GM12875 (cell line): ENCODE data around the gene ATXN7L1.

ENCODE experiments used
- H3K4me3 ChIP-seq: one replicate; pipeline ENCODE4 v1.5.1; 2011; ENCODE audit warnings: low read depth, low read length, control low read depth
- CTCF ChIP-seq: IDR thresholded peaks from 2 replicates; pipeline ENCODE4 v1.5.1; 2011; ENCODE audit warnings: low read depth, mild to moderate bottlenecking, control low read depth, inconsistent platforms, low read length, moderate library complexity, borderline replicate concordance; ENCODE audit not compliant: insufficient read depth

Gene ATXN7L1

GRCh38 chr7:105654095-105654686, 222.2 kb downstream of the ATXN7L1 start:
- H3K4me3 ChIP-seq: no peak overlapping the region
- TF ChIP-seq CTCF: no peak

- TF ChIP-seq CTCF: no peak
- H3K4me3 ChIP-seq: no peak overlapping the region
Measured at GRCh38 chr7:105653441-105654005, 222.9 kb downstream of the ATXN7L1 start.

GRCh38 chr7:105652359-105652993, 223.9 kb downstream of the ATXN7L1 start:
- H3K4me3 ChIP-seq: no peak overlapping the region
- TF ChIP-seq CTCF: peak; percentile 96

- H3K4me3 ChIP-seq: no peak overlapping the region
- TF ChIP-seq CTCF: no peak
Measured at GRCh38 chr7:105651798-105652197, 224.6 kb downstream of the ATXN7L1 start.

- TF ChIP-seq CTCF: no peak
- H3K4me3 ChIP-seq: no peak overlapping the region
Measured at GRCh38 chr7:105650382-105650970, 225.9 kb downstream of the ATXN7L1 start.

GRCh38 chr7:105649727-105650381, 226.5 kb downstream of the ATXN7L1 start:
- TF ChIP-seq CTCF: no peak
- no peak overlapping the region for H3K4me3 ChIP-seq
